Measurements from ENCODE around the gene SNAI3.

SNAI3 gene

GRCh38 chr16:88732961-88733294 is 46.6 kb upstream of the SNAI3 start:
- TF ChIP-seq CTCF (IDR thresholded peaks at IDR 0.05; ENCODE audit: insufficient read depth, low read depth, low read length, missing control alignments) = no peak
- H3K4me3 ChIP-seq (ENCODE audit: low read depth, low read length) = no peak overlapping the region
- DNase-seq (ENCODE audit: low read depth) = no peak

- no peak overlapping the region for H3K4me3 ChIP-seq (ENCODE audit: low read depth, low read length)
- no peak for TF ChIP-seq CTCF (IDR thresholded peaks at IDR 0.05; ENCODE audit: insufficient read depth, low read depth, low read length, missing control alignments)
- no peak for DNase-seq (ENCODE audit: low read depth)
Measured at GRCh38 chr16:88732172-88732960, 46.1 kb upstream of the SNAI3 start.

- no peak for DNase-seq (ENCODE audit: low read depth)
- TF ChIP-seq CTCF (IDR thresholded peaks at IDR 0.05; ENCODE audit: insufficient read depth, low read depth, low read length, missing control alignments) = no peak
Measured at GRCh38 chr16:88731699-88732098, 45.4 kb upstream of the SNAI3 start.

GRCh38 chr16:88730632-88731607 is 44.6 kb upstream of the SNAI3 start:
- no peak for TF ChIP-seq CTCF (IDR thresholded peaks at IDR 0.05; ENCODE audit: insufficient read depth, low read depth, low read length, missing control alignments)
- H3K4me3 ChIP-seq (ENCODE audit: low read depth, low read length) = no peak overlapping the region
- DNase-seq (ENCODE audit: low read depth) = no peak

More at GRCh38 chr16:88731699-88732098, 45.4 kb upstream of the SNAI3 start:
- H3K4me3 ChIP-seq (ENCODE audit: low read depth, low read length) = no peak overlapping the region

- H3K4me3 ChIP-seq (ENCODE audit: low read depth, low read length) = no peak overlapping the region
- no peak for DNase-seq (ENCODE audit: low read depth)
- TF ChIP-seq CTCF (IDR thresholded peaks at IDR 0.05; ENCODE audit: insufficient read depth, low read depth, low read length, missing control alignments) = no peak
Measured at GRCh38 chr16:88727871-88728270, 41.6 kb upstream of the SNAI3 start.

- H3K4me3 ChIP-seq (ENCODE audit: low read depth, low read length) = no peak overlapping the region
- TF ChIP-seq CTCF (IDR thresholded peaks at IDR 0.05; ENCODE audit: insufficient read depth, low read depth, low read length, missing control alignments) = no peak
- no peak for DNase-seq (ENCODE audit: low read depth)
Measured at GRCh38 chr16:88726981-88727380, 40.7 kb upstream of the SNAI3 start.
